ENCODE results near the gene IKZF4. TPM values are rescaled to one million over a fixed set of nuclear protein-coding genes. Genes with fewer than 3 reads are reported as not detected.

IKZF4 gene
- total and polyA plus RNA-seq, 2 donors (not counting 1 experiment from before 2014, with no cell fraction given) = 2.3 to 7.6 TPM

- intact Hi-C loops (cut with micrococcal nuclease) = no loop called here
- Histone ChIP-seq H3K27ac (ENCODE audit: low read length in 2 of 2) (no peak overlapping the region), H3K36me3 (replicated peaks in 1 of 2; ENCODE audit: control extremely low read depth in 1 of 2, control insufficient read depth in 1 of 2, extremely low read depth in 1 of 2, insufficient read depth in 2 of 2, low read length in 1 of 2) (no peaks in the 10 kb centered on the region), H3K4me2 (replicated peaks; ENCODE audit: low read depth, low read length, poor library complexity, severe bottlenecking) (no peak overlapping the region), H3K27me3 (replicated peaks in 1 of 4; ENCODE audit: control extremely low read depth in 1 of 4, control insufficient read depth in 3 of 4, insufficient read depth in 4 of 4, low read length in 3 of 4) (peaks cover 0 to 46% (median 17%) of the 10 kb centered on the region in 4 experiments), H3K4me1 (ENCODE audit: control insufficient read depth in 2 of 2, insufficient read depth in 2 of 2, low read length in 2 of 2) (peaks cover 18 to 22% of the 10 kb centered on the region in 2 donors), H3K4me3 (ENCODE audit: control extremely low read depth in 1 of 5, extremely low read depth in 1 of 5, insufficient read depth in 1 of 5, low read depth in 2 of 5, low read length in 4 of 5) (no peak overlapping the region), H3K9ac (ENCODE audit: low read length) (no peak overlapping the region), H3K9me3 (ENCODE audit: control extremely low read depth in 1 of 3, control insufficient read depth in 2 of 3, insufficient read depth in 1 of 3, low read length in 2 of 3) (peaks cover 0 to 12% (median 0%) of the 10 kb centered on the region in 3 donors), H2AFZ (ENCODE audit: insufficient read depth, low read depth, low read length, poor library complexity, severe bottlenecking) (no peak overlapping the region), H4K20me1 (ENCODE audit: control insufficient read depth, insufficient read depth, low read length, poor library complexity, severe bottlenecking) (no peaks in the 10 kb centered on the region), H3K79me2 (ENCODE audit: control insufficient read depth, insufficient read depth, low read length) (no peaks in the 10 kb centered on the region)
- peak overlapping the region; percentile 10 for H3K4me3 Mint-ChIP-seq
- DNase-seq = no peak
- H3K27me3 Mint-ChIP-seq = peaks cover 23% of the 10 kb centered on the region
- TF ChIP-seq EZH2 (IDR thresholded peaks at IDR 0.05; ENCODE audit: borderline replicate concordance, insufficient read depth, low read depth, low read length, poor library complexity, severe bottlenecking) = no peak
- no peak for TF ChIP-seq CTCF (IDR thresholded peaks at IDR 0.05)
- no peak overlapping the region for H3K27ac Mint-ChIP-seq
- no peak for ATAC-seq (ENCODE audit: low read depth)
- WGBS (ENCODE audit: insufficient coverage) = 90% methylated on average over 2 of the region's 6 CpGs
- ChIA-PET POLR2A (no interaction called here), CTCF (interaction anchor here (1.4 kb wide), 1 partner anchor 36 kb away, joined by 3 read pairs; the partner anchor contains the start of gene ZC3H10)
- peaks cover 12% of the 10 kb centered on the region for H3K4me1 Mint-ChIP-seq
- H3K9me3 Mint-ChIP-seq (ENCODE audit: insufficient read depth) = no peaks in the 10 kb centered on the region
Observed at GRCh38 chr12:56081393-56082347, 60.8 kb downstream of the IKZF4 start.

GRCh38 chr12:56082382-56082781, 61.5 kb downstream of the IKZF4 start:
- Mint-ChIP-seq H3K9me3 (ENCODE audit: insufficient read depth) (no peaks in the 10 kb centered on the region), H3K4me3 (no peak overlapping the region), H3K4me1 (peaks cover 12% of the 10 kb centered on the region), H3K27me3 (peaks cover 23% of the 10 kb centered on the region), H3K27ac (no peak overlapping the region)
- H3K79me2 ChIP-seq (ENCODE audit: control insufficient read depth, insufficient read depth, low read length) = no peaks in the 10 kb centered on the region
- no peak overlapping the region for H2AFZ ChIP-seq (ENCODE audit: insufficient read depth, low read depth, low read length, poor library complexity, severe bottlenecking)
- no CpG with 5 or more reads among the region's 2 CpGs for WGBS (ENCODE audit: insufficient coverage)
- intact Hi-C loops (cut with micrococcal nuclease) = no loop called here
- POLR2A ChIA-PET = no interaction called here
- H3K27ac ChIP-seq (ENCODE audit: low read length in 2 of 2) = no peak overlapping the region
- ATAC-seq (ENCODE audit: low read depth) = no peak
- CTCF ChIA-PET = no interaction called here
- TF ChIP-seq EZH2 (IDR thresholded peaks at IDR 0.05; ENCODE audit: borderline replicate concordance, insufficient read depth, low read depth, low read length, poor library complexity, severe bottlenecking) (no peak), CTCF (IDR thresholded peaks at IDR 0.05) (no peak)
- no peak overlapping the region for H3K4me3 ChIP-seq (ENCODE audit: control extremely low read depth in 1 of 5, extremely low read depth in 1 of 5, insufficient read depth in 1 of 5, low read depth in 2 of 5, low read length in 4 of 5)
- H4K20me1 ChIP-seq (ENCODE audit: control insufficient read depth, insufficient read depth, low read length, poor library complexity, severe bottlenecking) = no peaks in the 10 kb centered on the region
- H3K27me3 ChIP-seq (replicated peaks in 1 of 4; ENCODE audit: control extremely low read depth in 1 of 4, control insufficient read depth in 3 of 4, insufficient read depth in 4 of 4, low read length in 3 of 4) = peaks cover 0 to 46% (median 17%) of the 10 kb centered on the region in 4 experiments
- DNase-seq = no peak
- no peak overlapping the region for H3K9ac ChIP-seq (ENCODE audit: low read length)
- no peak overlapping the region for H3K4me2 ChIP-seq (replicated peaks; ENCODE audit: low read depth, low read length, poor library complexity, severe bottlenecking)
- peaks cover 0 to 12% (median 0%) of the 10 kb centered on the region in 3 donors for H3K9me3 ChIP-seq (ENCODE audit: control extremely low read depth in 1 of 3, control insufficient read depth in 2 of 3, insufficient read depth in 1 of 3, low read length in 2 of 3)
- peaks cover 18 to 22% of the 10 kb centered on the region in 2 donors for H3K4me1 ChIP-seq (ENCODE audit: control insufficient read depth in 2 of 2, insufficient read depth in 2 of 2, low read length in 2 of 2)
- no peaks in the 10 kb centered on the region for H3K36me3 ChIP-seq (replicated peaks in 1 of 2; ENCODE audit: control extremely low read depth in 1 of 2, control insufficient read depth in 1 of 2, extremely low read depth in 1 of 2, insufficient read depth in 2 of 2, low read length in 1 of 2)
